MM.1S (cell line): ENCODE data around the gene NFKB1.

Source experiments
- EZH2phosphoT487 ChIP-seq: fragments of 300-600 bp; sonication (generic); IDR thresholded peaks from 2 replicates; pipeline ENCODE4 v1.6.1; 2018; ENCODE audit warnings: antibody characterized with exemption, low read length
- TF ChIP-seq, protein P1 (sequence below): fragments of 300-600 bp; sonication (generic); IDR thresholded peaks from 2 replicates; pipeline ENCODE4 v1.5.1; 2016; ENCODE audit warnings: antibody characterized with exemption, low read length, mixed read lengths

DNA sequence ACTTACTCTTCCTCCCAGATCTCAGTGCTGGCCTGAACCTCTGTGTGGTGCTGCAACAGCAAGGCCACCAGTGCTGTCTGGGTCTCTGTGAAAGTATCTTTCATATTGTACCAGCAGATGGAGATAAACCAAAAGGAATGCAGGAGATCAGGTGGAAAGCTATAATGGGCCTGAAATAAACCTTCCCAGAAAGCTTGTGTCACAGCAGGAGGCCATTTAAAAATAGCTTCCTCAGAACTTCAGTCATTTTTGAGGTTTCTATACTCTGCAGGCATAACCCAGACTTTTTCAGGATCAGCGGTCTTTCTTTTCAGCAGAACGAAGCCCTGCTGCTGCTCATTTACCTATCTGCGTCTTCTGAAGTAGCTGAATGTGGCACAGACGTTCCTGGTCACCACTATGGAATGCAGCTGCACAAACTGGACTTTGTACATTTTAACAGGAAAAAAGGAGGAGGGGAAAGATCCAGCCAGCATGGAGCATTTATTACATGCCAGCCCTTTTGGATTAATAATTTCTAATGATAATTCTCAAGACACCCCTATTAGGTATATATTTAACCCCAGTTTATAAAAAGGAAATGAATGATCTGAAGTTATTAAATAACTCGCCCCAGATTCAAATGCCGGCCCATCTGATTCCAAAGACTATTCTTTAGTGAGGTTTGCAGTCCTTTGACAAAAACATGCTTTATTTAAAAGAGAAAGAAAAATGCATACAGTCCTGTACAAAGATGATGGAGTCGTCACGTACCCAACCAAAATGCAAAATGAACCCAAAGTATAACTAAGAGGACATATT is 119.7 kb downstream of the NFKB1 start:
- TF ChIP-seq, protein P1, sequence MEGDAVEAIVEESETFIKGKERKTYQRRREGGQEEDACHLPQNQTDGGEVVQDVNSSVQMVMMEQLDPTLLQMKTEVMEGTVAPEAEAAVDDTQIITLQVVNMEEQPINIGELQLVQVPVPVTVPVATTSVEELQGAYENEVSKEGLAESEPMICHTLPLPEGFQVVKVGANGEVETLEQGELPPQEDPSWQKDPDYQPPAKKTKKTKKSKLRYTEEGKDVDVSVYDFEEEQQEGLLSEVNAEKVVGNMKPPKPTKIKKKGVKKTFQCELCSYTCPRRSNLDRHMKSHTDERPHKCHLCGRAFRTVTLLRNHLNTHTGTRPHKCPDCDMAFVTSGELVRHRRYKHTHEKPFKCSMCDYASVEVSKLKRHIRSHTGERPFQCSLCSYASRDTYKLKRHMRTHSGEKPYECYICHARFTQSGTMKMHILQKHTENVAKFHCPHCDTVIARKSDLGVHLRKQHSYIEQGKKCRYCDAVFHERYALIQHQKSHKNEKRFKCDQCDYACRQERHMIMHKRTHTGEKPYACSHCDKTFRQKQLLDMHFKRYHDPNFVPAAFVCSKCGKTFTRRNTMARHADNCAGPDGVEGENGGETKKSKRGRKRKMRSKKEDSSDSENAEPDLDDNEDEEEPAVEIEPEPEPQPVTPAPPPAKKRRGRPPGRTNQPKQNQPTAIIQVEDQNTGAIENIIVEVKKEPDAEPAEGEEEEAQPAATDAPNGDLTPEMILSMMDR: peak; percentile 69
- TF ChIP-seq EZH2phosphoT487: no peak
